Mucosa of rectum (tissue), 2 donors: ENCODE measurements around the gene B3GAT2.

Experiments
- H3K27ac ChIP-seq, 2 donors: one replicate each; pipeline ENCODE4 v1.7.0; 2013; ENCODE audit warnings: inconsistent platforms in 2 of 2, low read depth in 2 of 2, low read length in 2 of 2
- H3K27me3 ChIP-seq, 2 donors: one replicate each; pipeline ENCODE4 v1.7.0; 2013; ENCODE audit warnings: low read length in 2 of 2; ENCODE audit not compliant: control insufficient read depth in 2 of 2, insufficient read depth in 2 of 2
- H3K36me3 ChIP-seq, 2 donors: one replicate each; pipeline ENCODE4 v1.7.0; 2013; ENCODE audit warnings: low read length in 2 of 2; ENCODE audit not compliant: control insufficient read depth in 2 of 2, insufficient read depth in 2 of 2
- H3K4me1 ChIP-seq, 2 donors: one replicate each; pipeline ENCODE4 v1.7.0; 2013; ENCODE audit warnings: low read length in 2 of 2, mild to moderate bottlenecking in 1 of 2; ENCODE audit not compliant: control insufficient read depth in 2 of 2, insufficient read depth in 2 of 2
- H3K4me3 ChIP-seq, 2 donors: one replicate each; pipeline ENCODE4 v1.7.0; 2013; ENCODE audit warnings: low read length in 2 of 2
- H3K9ac ChIP-seq, 2 donors: one replicate each; pipeline ENCODE4 v1.7.0; 2013; ENCODE audit warnings: low read length in 2 of 2, low read depth in 1 of 2, mild to moderate bottlenecking in 1 of 2
- H3K9me3 ChIP-seq, 2 donors: one replicate each; pipeline ENCODE4 v1.7.0; 2013; ENCODE audit warnings: low read length in 2 of 2; ENCODE audit not compliant: control insufficient read depth in 2 of 2
- donor health status: healthy.
- donor health status: Normal muscosa, but diverticular disease.

Gene B3GAT2

DNA sequence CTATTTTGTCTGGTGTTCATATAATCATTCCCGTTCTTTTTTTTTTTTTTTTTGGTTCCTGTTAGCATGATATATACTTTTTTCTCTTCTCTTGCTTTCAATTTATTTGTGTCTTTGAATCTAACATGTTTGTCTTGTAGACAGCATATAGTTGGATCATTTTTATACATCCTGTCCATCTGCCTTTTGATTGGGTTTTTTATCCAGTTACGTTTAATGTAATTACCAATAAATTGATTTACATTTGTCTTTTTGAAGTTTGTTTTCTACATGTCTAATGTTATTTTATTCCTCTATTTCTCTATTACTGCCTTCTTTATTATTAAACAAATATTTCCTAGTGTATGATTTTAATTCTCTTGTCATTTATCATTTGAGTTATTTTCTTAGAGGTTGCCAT, 84.4 kb downstream of the B3GAT2 start:
- no peak overlapping the region for H3K9ac ChIP-seq
- no peak overlapping the region for H3K4me3 ChIP-seq
- H3K27ac ChIP-seq, result no peak overlapping the region
- no peaks in the 10 kb centered on the region for H3K27me3 ChIP-seq
- H3K9me3 ChIP-seq, result peaks cover 5 to 10% of the 10 kb centered on the region in 2 donors
- H3K4me1 ChIP-seq, result no peaks in the 10 kb centered on the region
- H3K36me3 ChIP-seq, result no peaks in the 10 kb centered on the region

DNA sequence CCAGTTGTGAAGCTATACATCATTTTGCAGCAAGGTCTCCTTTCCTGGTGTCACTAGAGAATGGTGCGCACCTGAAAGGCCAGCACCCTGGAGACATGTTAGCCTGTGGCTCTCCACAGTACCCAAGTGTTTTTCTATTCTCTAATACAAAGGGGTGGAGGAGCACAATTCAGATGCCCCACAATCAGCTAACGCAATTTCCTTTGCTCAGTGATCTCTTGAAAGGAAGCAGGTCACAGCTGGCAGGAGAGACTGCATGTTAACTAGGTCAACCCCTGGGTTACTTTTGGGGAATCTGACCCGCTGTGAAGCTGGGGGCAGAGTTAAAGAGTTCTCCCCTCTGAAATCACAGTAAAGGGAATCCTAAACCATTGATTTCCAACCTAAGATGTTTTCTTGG, 92.5 kb downstream of the B3GAT2 start:
- H3K36me3 ChIP-seq, result peaks cover 6 to 7% of the 10 kb centered on the region in 2 donors
- no peaks in the 10 kb centered on the region for H3K9me3 ChIP-seq
- no peak overlapping the region for H3K27ac ChIP-seq
- H3K9ac ChIP-seq, result no peak overlapping the region
- H3K4me1 ChIP-seq, result no peaks in the 10 kb centered on the region
- H3K27me3 ChIP-seq, result no peaks in the 10 kb centered on the region
- H3K4me3 ChIP-seq, result no peak overlapping the region

DNA sequence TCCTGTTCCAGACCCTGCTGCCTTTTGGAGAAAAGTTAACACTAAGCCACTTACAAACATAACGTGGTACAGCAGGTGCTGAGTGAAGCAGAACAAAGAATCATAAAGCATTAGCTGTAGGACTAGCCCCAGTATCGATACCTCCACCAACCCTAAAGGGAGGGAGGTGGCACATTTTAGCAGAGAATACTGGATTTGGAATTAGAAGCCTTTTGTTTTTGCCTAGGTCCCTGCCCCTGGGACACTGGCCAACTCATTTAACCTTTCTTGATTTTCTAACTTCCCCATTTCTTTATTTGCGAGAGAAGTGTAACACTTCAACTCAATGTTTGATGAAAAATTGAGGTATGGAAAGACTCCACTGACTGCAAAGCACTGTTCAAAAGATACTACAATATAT, 93.5 kb downstream of the B3GAT2 start:
- H3K36me3 ChIP-seq, result peaks cover 11 to 14% of the 10 kb centered on the region in 2 donors
- H3K4me1 ChIP-seq, result no peaks in the 10 kb centered on the region

DNA sequence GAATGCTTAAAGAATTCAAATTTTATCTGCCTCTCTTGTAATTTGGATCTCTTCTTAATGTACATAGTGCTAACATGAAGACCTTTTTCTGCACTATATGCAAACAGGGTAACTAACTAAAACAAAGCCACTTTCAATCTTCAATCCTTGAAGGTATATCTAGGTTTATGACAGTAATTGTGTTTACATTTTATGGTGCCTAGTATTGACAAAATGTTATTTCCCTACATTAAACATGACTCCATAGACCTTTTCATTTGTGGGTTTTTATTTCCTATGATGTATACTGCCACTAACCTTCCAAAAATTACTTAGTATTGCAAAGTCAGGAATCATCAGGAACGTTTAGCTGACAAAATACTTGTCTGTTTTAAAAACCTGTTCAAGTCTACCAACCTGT, 95.9 kb downstream of the B3GAT2 start:
- no peaks in the 10 kb centered on the region for H3K9me3 ChIP-seq
- no peak overlapping the region for H3K27ac ChIP-seq
- H3K4me1 ChIP-seq, result no peaks in the 10 kb centered on the region
- no peaks in the 10 kb centered on the region for H3K27me3 ChIP-seq
- H3K9ac ChIP-seq, result no peak overlapping the region
- H3K36me3 ChIP-seq, result peaks cover 11 to 23% of the 10 kb centered on the region in 2 donors
- no peak overlapping the region for H3K4me3 ChIP-seq

More for the DNA sequence above, 93.5 kb downstream of the B3GAT2 start:
- Histone ChIP-seq H3K27ac (no peak overlapping the region), H3K9me3 (no peaks in the 10 kb centered on the region), H3K4me3 (no peak overlapping the region), H3K9ac (no peak overlapping the region), H3K27me3 (no peaks in the 10 kb centered on the region)

DNA sequence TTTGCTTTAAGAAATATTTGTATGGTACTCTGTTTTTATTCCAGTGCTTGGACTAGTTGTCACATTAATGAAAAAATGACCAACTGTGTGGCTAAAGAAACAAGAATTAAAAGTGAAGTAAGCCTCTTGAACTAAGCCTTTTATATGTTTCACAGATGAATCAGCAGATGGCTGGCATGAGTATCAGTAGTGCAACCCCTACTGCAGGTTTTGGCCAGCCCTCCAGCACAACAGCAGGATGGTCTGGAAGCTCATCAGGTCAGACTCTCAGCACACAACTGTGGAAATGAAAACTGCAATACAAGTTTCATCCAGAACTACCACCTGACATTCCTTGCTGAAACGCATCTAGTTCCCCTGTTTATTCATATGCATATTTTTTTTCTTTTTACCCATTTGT, 96.8 kb downstream of the B3GAT2 start:
- no peaks in the 10 kb centered on the region for H3K4me1 ChIP-seq
- no peaks in the 10 kb centered on the region for H3K9me3 ChIP-seq
- H3K27ac ChIP-seq, result no peak overlapping the region
- H3K27me3 ChIP-seq, result no peaks in the 10 kb centered on the region
- H3K9ac ChIP-seq, result no peak overlapping the region
- H3K36me3 ChIP-seq, result peaks cover 11 to 23% of the 10 kb centered on the region in 2 donors
- H3K4me3 ChIP-seq, result no peak overlapping the region

DNA sequence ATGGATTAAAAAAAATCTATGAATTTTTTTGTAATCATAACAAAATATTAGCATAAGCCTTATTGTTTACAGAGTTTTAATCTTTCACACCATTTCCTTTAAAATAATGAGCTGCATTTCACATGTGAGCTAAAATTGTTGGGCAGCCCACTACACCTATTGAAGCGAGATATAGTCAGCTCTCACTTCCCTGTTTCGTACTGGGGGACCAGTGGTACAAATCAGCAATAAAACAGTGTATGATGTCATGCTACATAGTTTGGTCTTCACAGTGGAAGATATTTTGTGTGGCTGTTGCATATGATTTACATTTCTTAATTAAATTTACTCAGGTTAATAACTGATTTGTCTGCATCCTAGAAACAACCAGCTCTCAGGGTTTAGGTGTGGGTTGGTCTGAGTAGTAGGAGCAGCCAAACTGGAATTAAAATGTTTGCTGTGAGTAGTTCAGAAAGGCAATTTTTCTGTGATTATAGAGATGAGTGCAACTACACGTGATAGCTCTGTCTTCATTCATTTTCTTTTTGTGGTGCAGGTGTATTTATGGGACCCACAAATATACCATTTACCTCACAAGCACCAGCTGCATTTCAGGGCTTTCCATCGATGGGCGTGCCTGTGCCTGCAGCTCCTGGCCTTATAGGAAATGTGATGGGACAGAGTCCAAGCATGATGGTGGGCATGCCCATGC, 99.3 kb downstream of the B3GAT2 start:
- Histone ChIP-seq H3K9me3 (no peaks in the 10 kb centered on the region), H3K27me3 (no peaks in the 10 kb centered on the region), H3K27ac (no peak overlapping the region), H3K4me3 (no peak overlapping the region), H3K9ac (no peak overlapping the region), H3K4me1 (no peaks in the 10 kb centered on the region), H3K36me3 (peaks cover 14 to 34% of the 10 kb centered on the region in 2 donors)

DNA sequence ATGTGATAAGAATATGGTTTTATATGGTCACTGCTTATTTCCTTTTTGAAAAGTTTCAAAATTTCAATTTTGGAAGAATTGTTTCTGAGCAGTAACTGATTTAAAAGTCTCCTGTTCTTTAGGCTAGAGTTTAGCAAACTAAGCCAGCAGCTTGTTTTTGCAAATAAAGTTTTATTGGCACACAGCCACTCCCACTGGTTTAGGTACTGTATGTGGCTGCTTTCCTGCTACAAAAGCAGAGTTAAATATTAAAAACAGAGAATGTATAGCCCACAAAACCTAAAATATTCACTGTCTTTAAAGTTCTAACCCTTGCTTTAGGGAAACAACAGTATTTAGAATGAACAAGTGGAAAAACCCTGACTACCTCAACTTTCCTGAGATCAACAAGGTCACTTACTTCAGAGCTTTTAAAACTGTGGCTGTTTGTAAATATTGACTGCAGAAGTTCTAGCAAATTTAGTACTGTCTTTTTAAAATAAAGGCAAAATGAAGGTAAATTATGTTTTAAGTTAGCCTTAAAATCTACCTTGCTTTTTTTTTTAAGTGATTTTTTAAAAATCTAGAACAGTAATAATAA, 104.1 kb downstream of the B3GAT2 start:
- Histone ChIP-seq H3K27me3 (no peaks in the 10 kb centered on the region), H3K36me3 (peaks cover 2 to 15% of the 10 kb centered on the region in 2 donors), H3K9ac (no peak overlapping the region), H3K9me3 (no peaks in the 10 kb centered on the region), H3K4me1 (no peaks in the 10 kb centered on the region), H3K27ac (no peak overlapping the region), H3K4me3 (no peak overlapping the region)

DNA sequence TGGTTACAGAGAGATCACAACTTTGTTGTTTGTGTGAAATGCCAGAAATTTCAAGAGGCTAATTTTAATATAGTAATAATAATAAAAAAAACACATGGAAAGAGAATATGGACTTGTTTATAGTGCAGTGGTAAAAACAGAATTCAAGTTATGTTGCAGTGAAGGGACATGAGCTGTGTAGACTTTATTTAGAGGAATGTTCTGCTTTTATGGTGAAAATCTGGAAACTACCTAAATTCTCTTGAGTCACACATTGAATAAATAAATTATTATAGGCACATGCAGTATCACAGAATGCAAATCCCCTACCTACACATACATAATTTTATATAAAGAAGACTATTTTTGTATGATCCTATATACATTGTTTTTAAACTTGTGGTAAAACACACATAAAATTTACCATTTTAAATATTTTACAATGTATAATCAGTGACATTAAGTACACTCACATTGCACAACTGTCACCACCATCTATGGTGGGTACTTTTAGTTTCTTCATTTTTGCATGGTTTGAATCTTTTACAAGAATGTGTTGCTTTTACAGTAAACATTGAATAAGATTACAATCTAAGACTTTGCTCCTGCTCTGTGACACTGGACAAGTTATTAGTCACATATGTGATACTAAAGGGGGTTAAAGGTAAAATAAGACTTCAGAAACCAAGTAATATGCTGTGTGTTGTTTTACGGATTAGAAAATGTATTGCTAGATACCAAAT, 107.4 kb downstream of the B3GAT2 start:
- H3K36me3 ChIP-seq, result peaks cover 6 to 15% of the 10 kb centered on the region in 2 donors
- no peak overlapping the region for H3K9ac ChIP-seq
- no peak overlapping the region for H3K27ac ChIP-seq
- H3K4me1 ChIP-seq, result no peaks in the 10 kb centered on the region
- no peaks in the 10 kb centered on the region for H3K27me3 ChIP-seq
- H3K9me3 ChIP-seq, result no peaks in the 10 kb centered on the region
- no peak overlapping the region for H3K4me3 ChIP-seq

DNA sequence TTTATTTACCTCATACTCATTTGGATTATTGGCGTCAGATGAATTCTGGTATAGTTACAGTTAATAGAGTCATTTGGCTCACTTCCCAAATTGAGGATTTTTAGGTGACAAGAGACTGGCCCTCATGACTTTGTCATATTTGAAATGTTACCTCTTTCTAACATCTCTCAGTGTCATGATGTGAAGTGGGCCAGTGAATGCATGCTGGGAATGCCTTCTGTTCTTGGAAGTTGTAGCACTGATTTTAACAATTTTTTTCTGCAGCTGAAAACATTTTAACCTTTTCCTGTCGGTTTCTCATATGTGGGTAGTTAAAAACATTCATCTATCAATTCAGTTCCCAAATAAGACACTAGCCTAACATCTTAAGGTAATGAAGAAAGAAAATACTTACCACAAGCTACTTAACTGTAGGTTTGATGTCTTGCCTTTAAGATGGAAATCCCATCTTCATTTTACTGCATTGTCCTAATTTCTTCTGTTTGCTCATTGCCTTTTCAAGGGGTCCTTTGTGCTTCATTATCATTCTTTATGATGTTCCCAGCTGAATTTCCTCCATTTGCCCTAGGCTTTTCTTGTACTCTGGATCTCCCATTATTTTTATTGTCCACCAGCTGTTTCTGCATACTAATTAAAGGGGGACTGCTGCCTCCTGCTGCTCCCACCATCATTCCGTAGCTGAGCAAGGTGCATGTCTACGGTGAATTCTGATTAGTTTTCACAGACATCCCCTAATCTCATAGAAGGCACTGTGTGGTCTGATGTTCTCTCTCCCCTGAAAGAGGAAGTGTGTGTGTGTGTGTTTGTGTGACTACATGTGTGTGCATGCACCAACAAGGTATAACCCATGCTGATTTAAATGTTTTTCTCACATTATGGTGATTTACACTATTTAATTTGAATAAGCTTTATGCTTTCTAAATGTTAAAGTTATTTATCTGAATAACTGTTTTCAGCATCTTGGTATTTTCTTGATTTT, 109.5 kb downstream of the B3GAT2 start:
- Histone ChIP-seq H3K4me3 (no peak overlapping the region), H3K4me1 (no peaks in the 10 kb centered on the region), H3K9ac (no peak overlapping the region), H3K27ac (no peak overlapping the region), H3K9me3 (no peaks in the 10 kb centered on the region), H3K36me3 (peaks cover 3% of the 10 kb centered on the region in 2 donors), H3K27me3 (no peaks in the 10 kb centered on the region)
